Fibroblast of lung (primary cell): ENCODE measurements around the gene GGPS1. TPM values are rescaled to one million over a fixed set of nuclear protein-coding genes. Genes with fewer than 3 reads are reported as not detected.
A peak's percentile ranks its signal among the peaks of the same experiment; 100 is the strongest.

Experiments used
- DNase-seq, 2 donors: peaks; one replicate each; pipeline versions ENCODE4 v3.0.0 to v3.0.0-alpha.2; 2010; ENCODE audit warnings: low read depth in 2 of 2
- H2AFZ ChIP-seq: 2 replicates; pipeline ENCODE4 v1.5.1; 2012; ENCODE audit warnings: low read length, control low read depth, inconsistent platforms
- H3K27ac ChIP-seq: 2 replicates; pipeline ENCODE4 v1.5.1; 2011; ENCODE audit warnings: low read length, control low read depth; ENCODE audit not compliant: insufficient read depth
- H3K27me3 ChIP-seq: 2 replicates; pipeline ENCODE4 v1.5.1; 2011; ENCODE audit warnings: mild to moderate bottlenecking, low read length; ENCODE audit not compliant: control insufficient read depth, insufficient read depth
- H3K36me3 ChIP-seq: 2 replicates; pipeline ENCODE4 v1.5.1; 2011; ENCODE audit warnings: low read length; ENCODE audit not compliant: control insufficient read depth, insufficient read depth
- H3K4me1 ChIP-seq: 2 replicates; pipeline ENCODE4 v1.5.1; 2011; ENCODE audit warnings: low read length; ENCODE audit not compliant: control insufficient read depth, insufficient read depth; ENCODE audit errors: extremely low read depth
- H3K4me2 ChIP-seq: 2 replicates; pipeline ENCODE4 v1.5.1; 2011; ENCODE audit warnings: low read length, control low read depth; ENCODE audit not compliant: insufficient read depth; ENCODE audit errors: extremely low read depth
- H3K4me3 ChIP-seq, 4 experiments: fragments of 200-600 bp in 1 of 4; sonication (generic) in 1 of 4; replicated peaks in 1 of 4; 2 replicates each; pipeline ENCODE4 v1.5.1; 2011 to 2016; ENCODE audit warnings: low read length in 4 of 4, low read depth in 3 of 4, mild to moderate bottlenecking in 3 of 4, control low read depth in 2 of 4, inconsistent platforms in 1 of 4, mixed read lengths in 1 of 4; ENCODE audit not compliant: insufficient read depth in 1 of 4; ENCODE audit errors: control extremely low read depth in 1 of 4
- H3K79me2 ChIP-seq: 2 replicates; pipeline ENCODE4 v1.5.1; 2012; ENCODE audit warnings: mild to moderate bottlenecking, low read length, inconsistent platforms; ENCODE audit not compliant: control insufficient read depth, insufficient read depth
- H3K9ac ChIP-seq: 2 replicates; pipeline ENCODE4 v1.5.1; 2011; ENCODE audit warnings: mild to moderate bottlenecking, low read length, control low read depth; ENCODE audit not compliant: insufficient read depth
- H3K9me3 ChIP-seq: 2 replicates; pipeline ENCODE4 v1.5.1; 2012; ENCODE audit warnings: low read depth, low read length; ENCODE audit not compliant: control insufficient read depth, insufficient read depth
- H4K20me1 ChIP-seq: 2 replicates; pipeline ENCODE4 v1.5.1; 2011; ENCODE audit warnings: low read length; ENCODE audit not compliant: control insufficient read depth, insufficient read depth; ENCODE audit errors: extremely low read depth
- EZH2 ChIP-seq: IDR thresholded peaks from 2 replicates; pipeline ENCODE4 v1.5.1; 2012; ENCODE audit warnings: low read length, control low read depth, mild to moderate bottlenecking; ENCODE audit errors: missing control alignments
- polyA plus RNA-seq, 2 donors: library from polyadenylated mRNA; depleted of rRNA in 1 of 2; stranded (reverse) in 1 of 2; unstranded in 1 of 2; fragments of >200 nt; gene quantifications; 2 replicates each; pipeline ENCODE4 v1.2.1, GENCODE V29; 2011 to 2012; ENCODE audit warnings: missing spikeins in 1 of 2
- total RNA-seq: library from RNA; depleted of rRNA; stranded (reverse); fragments of >200 nt; gene quantifications from 2 replicates; pipeline ENCODE4 v1.2.1, GENCODE V29; 2014
- TF ChIP-seq, protein P1 (sequence below), 2 donors: IDR thresholded peaks in 1 of 2; conservative IDR thresholded peaks in 1 of 2; 1 replicate in 1 of 2; 2 replicates in 1 of 2; pipeline ENCODE4 v1.5.1; 2011 to 2012; ENCODE audit warnings: low read length in 2 of 2, control low read depth in 1 of 2, inconsistent platforms in 1 of 2, low read depth in 1 of 2, mild to moderate bottlenecking in 1 of 2

Gene GGPS1
- total and polyA plus RNA-seq, 2 donors (not counting 1 experiment from before 2014, with no cell fraction given): 24.3 to 37.5 TPM

GRCh38 chr1:235320521-235321179 is 7.7 kb upstream of the GGPS1 start:
- Histone ChIP-seq H2AFZ (no peak overlapping the region), H3K9me3 (no peaks in the 10 kb centered on the region), H3K4me3 (no peak overlapping the region), H3K4me1 (no peaks in the 10 kb centered on the region), H3K4me2 (no peak overlapping the region), H3K79me2 (peaks cover 92% of the 10 kb centered on the region), H3K27ac (no peak overlapping the region), H3K36me3 (no peaks in the 10 kb centered on the region), H3K9ac (no peak overlapping the region), H4K20me1 (no peaks in the 10 kb centered on the region), H3K27me3 (no peaks in the 10 kb centered on the region)
- no peak for TF ChIP-seq EZH2
- TF ChIP-seq, protein P1, sequence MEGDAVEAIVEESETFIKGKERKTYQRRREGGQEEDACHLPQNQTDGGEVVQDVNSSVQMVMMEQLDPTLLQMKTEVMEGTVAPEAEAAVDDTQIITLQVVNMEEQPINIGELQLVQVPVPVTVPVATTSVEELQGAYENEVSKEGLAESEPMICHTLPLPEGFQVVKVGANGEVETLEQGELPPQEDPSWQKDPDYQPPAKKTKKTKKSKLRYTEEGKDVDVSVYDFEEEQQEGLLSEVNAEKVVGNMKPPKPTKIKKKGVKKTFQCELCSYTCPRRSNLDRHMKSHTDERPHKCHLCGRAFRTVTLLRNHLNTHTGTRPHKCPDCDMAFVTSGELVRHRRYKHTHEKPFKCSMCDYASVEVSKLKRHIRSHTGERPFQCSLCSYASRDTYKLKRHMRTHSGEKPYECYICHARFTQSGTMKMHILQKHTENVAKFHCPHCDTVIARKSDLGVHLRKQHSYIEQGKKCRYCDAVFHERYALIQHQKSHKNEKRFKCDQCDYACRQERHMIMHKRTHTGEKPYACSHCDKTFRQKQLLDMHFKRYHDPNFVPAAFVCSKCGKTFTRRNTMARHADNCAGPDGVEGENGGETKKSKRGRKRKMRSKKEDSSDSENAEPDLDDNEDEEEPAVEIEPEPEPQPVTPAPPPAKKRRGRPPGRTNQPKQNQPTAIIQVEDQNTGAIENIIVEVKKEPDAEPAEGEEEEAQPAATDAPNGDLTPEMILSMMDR (conservative IDR thresholded peaks at IDR 0.05 in 1 of 2, IDR thresholded peaks at IDR 0.05 in 1 of 2; ENCODE audit: low read depth in 1 of 2, low read length in 2 of 2): no peak
- no peak for DNase-seq

- DNase-seq: no peak
- TF ChIP-seq, protein P1 (conservative IDR thresholded peaks at IDR 0.05 in 1 of 2, IDR thresholded peaks at IDR 0.05 in 1 of 2; ENCODE audit: low read depth in 1 of 2, low read length in 2 of 2): no peak
- TF ChIP-seq EZH2: no peak
- peaks cover 84% of the 10 kb centered on the region for H3K79me2 ChIP-seq
- H4K20me1 ChIP-seq: no peaks in the 10 kb centered on the region
- no peak overlapping the region for H3K27ac ChIP-seq
- H2AFZ ChIP-seq: no peak overlapping the region
- H3K4me2 ChIP-seq: peak overlapping the region; percentile 58
- H3K27me3 ChIP-seq: no peaks in the 10 kb centered on the region
- H3K9me3 ChIP-seq: no peaks in the 10 kb centered on the region
- no peak overlapping the region for H3K4me3 ChIP-seq
- H3K4me1 ChIP-seq: no peaks in the 10 kb centered on the region
- H3K36me3 ChIP-seq: no peaks in the 10 kb centered on the region
- H3K9ac ChIP-seq: no peak overlapping the region
Observed at GRCh38 chr1:235324296-235324695, 4.1 kb upstream of the GGPS1 start.

- H3K9ac ChIP-seq: no peak overlapping the region
- no peaks in the 10 kb centered on the region for H3K36me3 ChIP-seq
- no peak overlapping the region for H3K27ac ChIP-seq
- no peak for DNase-seq
- no peaks in the 10 kb centered on the region for H3K27me3 ChIP-seq
- peak overlapping the region; percentile 86 to 93 (median 88) for H3K4me3 ChIP-seq
- no peaks in the 10 kb centered on the region for H4K20me1 ChIP-seq
- no peaks in the 10 kb centered on the region for H3K4me1 ChIP-seq
- H2AFZ ChIP-seq: no peak overlapping the region
- no peaks in the 10 kb centered on the region for H3K9me3 ChIP-seq
- H3K79me2 ChIP-seq: peaks cover 87% of the 10 kb centered on the region
- TF ChIP-seq, protein P1 (conservative IDR thresholded peaks at IDR 0.05 in 1 of 2, IDR thresholded peaks at IDR 0.05 in 1 of 2; ENCODE audit: low read depth in 1 of 2, low read length in 2 of 2): no peak
- no peak for TF ChIP-seq EZH2
- H3K4me2 ChIP-seq: peak overlapping the region; percentile 58
Observed at GRCh38 chr1:235325139-235325538, 3.2 kb upstream of the GGPS1 start.
